GM10248 (cell line): ENCODE measurements around the gene AFP.

Experiments used
- CTCF ChIA-PET: fragments of 300-600 bp; sonication (Branson Sonifier 250); formaldehyde crosslinking; extraction: SDS; loops from one replicate; lab custom pipeline; 2021; ENCODE audit warnings: antibody characterized with exemption; lab: Yijun Ruan, JAX
- POLR2A ChIA-PET: fragments of 350-650 bp; sonication (Branson Sonifier 250); formaldehyde crosslinking; extraction: SDS; loops from one replicate; lab custom pipeline; 2020; ENCODE audit warnings: antibody characterized with exemption; lab: Yijun Ruan, JAX
- DNase-seq: peaks from one replicate; pipeline ENCODE4 v3.0.0; 2012; ENCODE audit errors: extremely low spot score
- CTCF ChIP-seq: IDR thresholded peaks from 2 replicates; pipeline ENCODE4 v1.5.1; 2012; ENCODE audit warnings: mild to moderate bottlenecking, low read depth; ENCODE audit errors: extremely low read depth, missing control alignments, control extremely low read depth

AFP gene

GRCh38 chr4:73417973-73418372, 18.0 kb upstream of the AFP start:
- DNase-seq = no peak
- ChIA-PET POLR2A (no interaction called here), CTCF (interaction anchor here (0.9 to 4.5 kb wide), 4 partner anchors 14 to 28 kb away, joined by 3 to 15 read pairs (median 6); no protein-coding TSS in a partner anchor)
- no peak for TF ChIP-seq CTCF

GRCh38 chr4:73418677-73419076, 17.3 kb upstream of the AFP start:
- no peak for DNase-seq
- TF ChIP-seq CTCF = no peak
- ChIA-PET POLR2A (no interaction called here), CTCF (interaction anchor here (0.8 to 4.5 kb wide), 5 partner anchors 11 to 78 kb away, joined by 3 to 15 read pairs (median 5); no protein-coding TSS in a partner anchor)

- no peak for TF ChIP-seq CTCF
- ChIA-PET POLR2A (no interaction called here), CTCF (interaction anchor here (0.8 to 4.5 kb wide), 7 partner anchors 11 to 78 kb away, joined by 3 to 15 read pairs (median 3); no protein-coding TSS in a partner anchor)
- no peak for DNase-seq
These were observed 16.6 kb upstream of the AFP start for GRCh38 chr4:73419106-73420038.

- ChIA-PET CTCF (interaction anchor here (1.0 to 4.5 kb wide), 4 partner anchors 12 to 25 kb away, joined by 3 to 15 read pairs (median 4); no protein-coding TSS in a partner anchor), POLR2A (no interaction called here)
- TF ChIP-seq CTCF = no peak
- no peak for DNase-seq
These were observed 15.4 kb upstream of the AFP start for GRCh38 chr4:73420615-73421014.

GRCh38 chr4:73421708-73422457, 14.1 kb upstream of the AFP start:
- ChIA-PET POLR2A (no interaction called here), CTCF (interaction anchor here (4.5 kb wide), 1 partner anchor 10 kb away, joined by 15 read pairs; no protein-coding TSS in a partner anchor)
- no peak for TF ChIP-seq CTCF
- no peak for DNase-seq

GRCh38 chr4:73422458-73422752, 13.6 kb upstream of the AFP start:
- CTCF ChIA-PET = interaction anchor here (1.0 kb wide), 1 partner anchor 67 kb away, joined by 4 read pairs; no protein-coding TSS in a partner anchor
- POLR2A ChIA-PET = no interaction called here
- no peak for DNase-seq
- no peak for TF ChIP-seq CTCF
